Measurements from ENCODE around the gene CDK10. TPM values are rescaled to one million over a fixed set of nuclear protein-coding genes. Genes with fewer than 3 reads are reported as not detected.
"Not testable (repeated sequence)": the region's sequence is repeated elsewhere in the genome, so short reads cannot be mapped to it uniquely, and the experiment has no call there.

CDK10 gene
- total RNA-seq, 1 donor from 2014 or later = 56.9 TPM

DNA sequence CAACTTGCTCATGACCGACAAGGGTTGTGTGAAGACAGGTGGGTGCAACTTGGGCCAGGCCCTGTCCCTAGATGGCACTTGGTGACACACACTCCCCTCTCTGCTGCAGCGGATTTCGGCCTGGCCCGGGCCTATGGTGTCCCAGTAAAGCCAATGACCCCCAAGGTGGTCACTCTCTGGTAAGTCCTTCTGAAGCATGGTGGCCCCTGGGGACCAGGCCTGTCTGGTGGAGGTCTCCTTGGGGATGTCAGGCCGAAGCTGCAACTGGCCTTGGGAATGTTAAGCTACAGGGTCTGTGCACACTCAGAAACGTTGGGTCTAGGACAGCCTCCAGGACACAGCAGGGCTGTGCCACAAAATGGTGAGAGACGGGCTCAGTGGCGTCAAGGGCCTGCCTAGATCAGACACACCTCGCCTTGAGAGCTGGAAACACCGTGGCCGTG is 6.8 kb downstream of the CDK10 start:
- Mint-ChIP-seq H3K4me3 (ENCODE audit: unreplicated experiment) (no peak overlapping the region), H3K4me1 (ENCODE audit: low read depth, unreplicated experiment) (peaks cover 2% of the 10 kb centered on the region), H3K36me3 (ENCODE audit: unreplicated experiment) (no peaks in the 10 kb centered on the region), H3K27ac (ENCODE audit: unreplicated experiment) (no peak overlapping the region), H3K27me3 (ENCODE audit: unreplicated experiment) (peaks cover 8% of the 10 kb centered on the region), H3K9me3 (ENCODE audit: unreplicated experiment) (peaks cover 5% of the 10 kb centered on the region)
- DNase-seq = no peak
- TF ChIP-seq, protein P1, sequence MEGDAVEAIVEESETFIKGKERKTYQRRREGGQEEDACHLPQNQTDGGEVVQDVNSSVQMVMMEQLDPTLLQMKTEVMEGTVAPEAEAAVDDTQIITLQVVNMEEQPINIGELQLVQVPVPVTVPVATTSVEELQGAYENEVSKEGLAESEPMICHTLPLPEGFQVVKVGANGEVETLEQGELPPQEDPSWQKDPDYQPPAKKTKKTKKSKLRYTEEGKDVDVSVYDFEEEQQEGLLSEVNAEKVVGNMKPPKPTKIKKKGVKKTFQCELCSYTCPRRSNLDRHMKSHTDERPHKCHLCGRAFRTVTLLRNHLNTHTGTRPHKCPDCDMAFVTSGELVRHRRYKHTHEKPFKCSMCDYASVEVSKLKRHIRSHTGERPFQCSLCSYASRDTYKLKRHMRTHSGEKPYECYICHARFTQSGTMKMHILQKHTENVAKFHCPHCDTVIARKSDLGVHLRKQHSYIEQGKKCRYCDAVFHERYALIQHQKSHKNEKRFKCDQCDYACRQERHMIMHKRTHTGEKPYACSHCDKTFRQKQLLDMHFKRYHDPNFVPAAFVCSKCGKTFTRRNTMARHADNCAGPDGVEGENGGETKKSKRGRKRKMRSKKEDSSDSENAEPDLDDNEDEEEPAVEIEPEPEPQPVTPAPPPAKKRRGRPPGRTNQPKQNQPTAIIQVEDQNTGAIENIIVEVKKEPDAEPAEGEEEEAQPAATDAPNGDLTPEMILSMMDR (IDR thresholded peaks at IDR 0.05; ENCODE audit: partially characterized antibody, unreplicated experiment) = no peak

DNA sequence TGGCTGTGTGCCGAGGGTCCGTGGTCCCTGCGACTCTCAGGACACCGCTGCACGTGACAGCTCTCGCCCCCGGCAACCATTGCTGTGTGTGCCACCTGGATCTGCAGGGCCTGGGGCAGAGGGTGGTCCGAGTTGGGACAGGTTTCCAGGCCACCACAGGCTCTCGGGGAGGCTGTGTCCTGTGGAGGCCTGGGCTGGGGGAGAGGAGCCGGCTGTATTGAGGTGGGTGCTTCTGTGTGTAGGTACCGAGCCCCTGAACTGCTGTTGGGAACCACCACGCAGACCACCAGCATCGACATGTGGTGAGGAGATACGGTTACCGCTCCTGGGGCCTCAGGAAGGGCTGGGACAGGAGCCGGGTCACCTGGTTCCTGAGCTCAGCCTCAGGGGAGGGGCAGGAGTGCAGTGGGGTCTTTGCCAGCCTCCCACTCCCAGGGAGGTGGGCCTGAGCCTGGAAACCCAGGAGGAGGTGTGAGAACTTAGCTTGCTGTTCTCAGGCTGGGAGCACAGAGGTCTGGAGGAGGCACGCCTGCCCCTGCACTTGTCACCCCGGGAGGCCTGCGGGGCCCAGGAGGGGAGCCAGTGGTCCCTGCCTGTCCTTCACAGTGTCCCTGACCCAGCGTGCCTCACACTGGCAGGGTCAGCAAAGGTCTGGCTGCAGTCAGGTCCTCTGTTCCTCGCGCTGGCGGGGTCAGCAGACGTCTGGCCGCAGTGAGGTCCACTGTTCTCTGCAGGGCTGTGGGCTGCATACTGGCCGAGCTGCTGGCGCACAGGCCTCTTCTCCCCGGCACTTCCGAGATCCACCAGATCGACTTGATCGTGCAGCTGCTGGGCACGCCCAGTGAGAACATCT is 7.7 kb downstream of the CDK10 start:
- H3K27me3 Mint-ChIP-seq (ENCODE audit: unreplicated experiment) = peaks cover 8% of the 10 kb centered on the region
- TF ChIP-seq, protein P1 (IDR thresholded peaks at IDR 0.05; ENCODE audit: partially characterized antibody, unreplicated experiment) = no peak
- no peak for DNase-seq
- H3K36me3 Mint-ChIP-seq (ENCODE audit: unreplicated experiment) = no peaks in the 10 kb centered on the region
- no peak overlapping the region for H3K4me3 Mint-ChIP-seq (ENCODE audit: unreplicated experiment)
- H3K4me1 Mint-ChIP-seq (ENCODE audit: low read depth, unreplicated experiment) = peaks cover 3% of the 10 kb centered on the region
- peaks cover 9% of the 10 kb centered on the region for H3K9me3 Mint-ChIP-seq (ENCODE audit: unreplicated experiment)
- H3K27ac Mint-ChIP-seq (ENCODE audit: unreplicated experiment) = no peak overlapping the region

DNA sequence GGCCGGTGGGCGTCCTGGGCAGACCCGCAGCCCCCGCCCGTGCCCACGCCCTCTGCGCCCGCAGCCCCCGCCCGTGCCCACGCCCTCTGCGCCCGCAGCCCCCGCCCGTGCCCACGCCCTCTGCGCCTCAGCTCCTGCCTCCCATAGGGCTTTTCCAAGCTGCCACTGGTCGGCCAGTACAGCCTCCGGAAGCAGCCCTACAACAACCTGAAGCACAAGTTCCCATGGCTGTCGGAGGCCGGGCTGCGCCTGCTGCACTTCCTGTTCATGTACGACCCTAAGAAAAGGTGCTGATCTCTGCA is 8.2 kb downstream of the CDK10 start:
- not testable (repeated sequence) for H3K4me3 Mint-ChIP-seq (ENCODE audit: unreplicated experiment); H3K36me3 Mint-ChIP-seq (ENCODE audit: unreplicated experiment); DNase-seq; H3K4me1 Mint-ChIP-seq (ENCODE audit: low read depth, unreplicated experiment); H3K9me3 Mint-ChIP-seq (ENCODE audit: unreplicated experiment); H3K27me3 Mint-ChIP-seq (ENCODE audit: unreplicated experiment)
- H3K27ac Mint-ChIP-seq (ENCODE audit: unreplicated experiment) = peak overlapping the region; percentile 22

DNA sequence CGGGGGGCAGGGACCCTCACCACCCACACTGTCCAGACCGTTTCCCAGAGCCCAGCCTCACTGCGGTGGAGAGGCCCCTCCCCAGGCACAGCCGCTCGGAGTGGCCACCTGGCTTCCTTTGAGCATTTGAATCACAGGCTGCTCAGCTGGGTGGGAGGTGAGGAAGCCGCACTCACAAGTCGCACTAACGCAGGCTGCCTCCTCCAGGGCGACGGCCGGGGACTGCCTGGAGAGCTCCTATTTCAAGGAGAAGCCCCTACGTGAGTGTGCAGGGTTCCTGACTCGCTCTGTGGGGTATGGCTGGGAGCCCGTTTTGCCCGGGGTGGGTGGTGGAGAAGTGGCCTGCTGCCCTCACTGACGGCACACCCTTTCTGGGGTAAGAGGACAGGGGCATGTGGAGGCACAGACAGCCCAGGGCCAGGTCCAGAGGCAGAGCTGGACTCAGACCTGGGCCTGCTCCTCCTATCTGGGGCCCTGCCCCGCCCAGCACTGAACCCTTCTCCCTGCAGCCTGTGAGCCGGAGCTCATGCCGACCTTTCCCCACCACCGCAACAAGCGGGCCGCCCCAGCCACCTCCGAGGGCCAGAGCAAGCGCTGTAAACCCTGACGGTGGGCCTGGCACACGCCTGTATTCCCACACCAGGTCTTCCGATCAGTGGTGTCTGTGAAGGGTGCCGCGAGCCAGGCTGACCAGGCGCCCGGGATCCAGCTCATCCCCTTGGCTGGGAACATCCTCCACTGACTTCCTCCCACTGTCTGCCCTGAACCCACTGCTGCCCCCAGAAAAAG is 8.8 kb downstream of the CDK10 start:
- no peak overlapping the region for H3K4me3 Mint-ChIP-seq (ENCODE audit: unreplicated experiment)
- H3K36me3 Mint-ChIP-seq (ENCODE audit: unreplicated experiment) = no peaks in the 10 kb centered on the region
- H3K27ac Mint-ChIP-seq (ENCODE audit: unreplicated experiment) = peak overlapping the region; percentile 22
- H3K4me1 Mint-ChIP-seq (ENCODE audit: low read depth, unreplicated experiment) = peaks cover 4% of the 10 kb centered on the region
- H3K27me3 Mint-ChIP-seq (ENCODE audit: unreplicated experiment) = peaks cover 6% of the 10 kb centered on the region
- TF ChIP-seq, protein P1 (IDR thresholded peaks at IDR 0.05; ENCODE audit: partially characterized antibody, unreplicated experiment) = no peak
- no peak for DNase-seq
- H3K9me3 Mint-ChIP-seq (ENCODE audit: unreplicated experiment) = peaks cover 7% of the 10 kb centered on the region

DNA sequence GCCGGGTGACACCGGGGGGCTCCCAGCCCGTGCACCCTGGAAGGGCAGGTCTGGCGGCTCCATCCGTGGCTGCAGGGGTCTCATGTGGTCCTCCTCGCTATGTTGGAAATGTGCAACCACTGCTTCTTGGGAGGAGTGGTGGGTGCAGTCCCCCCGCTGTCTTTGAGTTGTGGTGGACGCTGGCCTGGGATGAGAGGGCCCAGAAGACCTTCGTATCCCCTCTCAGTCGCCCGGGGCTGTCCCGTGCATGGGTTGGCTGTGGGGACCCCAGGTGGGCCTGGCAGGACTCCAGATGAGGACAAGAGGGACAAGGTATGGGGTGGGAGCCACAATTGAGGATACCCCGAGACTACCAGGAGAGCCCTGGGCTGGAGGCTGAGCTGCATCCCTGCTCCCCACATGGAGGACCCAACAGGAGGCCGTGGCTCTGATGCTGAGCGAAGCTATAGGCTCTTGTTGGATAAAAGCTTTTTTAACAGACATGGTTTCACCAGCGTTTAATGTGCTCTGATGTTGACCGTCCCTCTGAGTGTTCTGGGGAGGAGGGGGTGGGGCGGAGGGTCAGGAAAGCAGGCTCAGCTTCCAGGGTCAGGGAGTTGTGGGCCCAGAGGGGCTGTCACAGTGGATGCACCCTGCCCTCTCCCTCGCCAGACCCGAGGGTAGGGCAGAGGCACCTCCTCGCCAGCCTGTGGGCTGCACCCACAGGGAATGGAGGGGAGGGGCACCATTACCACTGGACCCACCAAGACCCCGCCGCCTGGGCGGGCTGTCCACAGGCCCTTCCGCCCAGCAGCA is 9.6 kb downstream of the CDK10 start:
- Mint-ChIP-seq H3K4me3 (ENCODE audit: unreplicated experiment) (no peak overlapping the region), H3K27me3 (ENCODE audit: unreplicated experiment) (peaks cover 6% of the 10 kb centered on the region), H3K9me3 (ENCODE audit: unreplicated experiment) (peaks cover 7% of the 10 kb centered on the region), H3K27ac (ENCODE audit: unreplicated experiment) (no peak overlapping the region), H3K36me3 (ENCODE audit: unreplicated experiment) (no peaks in the 10 kb centered on the region), H3K4me1 (ENCODE audit: low read depth, unreplicated experiment) (peaks cover 4% of the 10 kb centered on the region)
- no peak for DNase-seq
- TF ChIP-seq, protein P1 (IDR thresholded peaks at IDR 0.05; ENCODE audit: partially characterized antibody, unreplicated experiment) = no peak

All from glutamatergic neuron (in vitro differentiated cells).